ENCODE data around the gene TMEM164.

- TF ChIP-seq TAF1 (IDR thresholded peaks at IDR 0.05; ENCODE audit: borderline replicate concordance, low read depth, low read length) (no peak), POLR2A (IDR thresholded peaks at IDR 0.05; ENCODE audit: low read depth, low read length) (no peak), POLR2AphosphoS5 (IDR thresholded peaks at IDR 0.05; ENCODE audit: low read depth, low read length) (no peak)
Measured at GRCh38 chrX:110161361-110161686, 158.4 kb downstream of the TMEM164 start.

Data from GM12892 (cell line).